NCI-H146 treated with DMSO at 0.1 percent for 48 hours (cell line): ENCODE data around the gene ALK.

ENCODE experiments used
- DNase-seq: peaks from one replicate; lab custom pipeline; 2025; ENCODE audit not compliant: unreplicated experiment; lab: John Stamatoyannopoulos, UW

ALK gene

GRCh38 chr2:29662861-29663260, 258.5 kb downstream of the ALK start:
- DNase-seq, result no peak

GRCh38 chr2:29660201-29660600, 261.2 kb downstream of the ALK start:
- no peak for DNase-seq

GRCh38 chr2:29659178-29659577, 262.2 kb downstream of the ALK start:
- no peak for DNase-seq

GRCh38 chr2:29657674-29658073, 263.7 kb downstream of the ALK start:
- no peak for DNase-seq

- DNase-seq, result no peak
These were observed 265.8 kb downstream of the ALK start for GRCh38 chr2:29655391-29656086.

GRCh38 chr2:29650631-29651097, 270.7 kb downstream of the ALK start:
- DNase-seq, result no peak

- DNase-seq, result no peak
These were observed 276.4 kb downstream of the ALK start for GRCh38 chr2:29644949-29645348.

- no peak for DNase-seq
These were observed 278.2 kb downstream of the ALK start for GRCh38 chr2:29643196-29643595.

- DNase-seq, result no peak
These were observed 281.0 kb downstream of the ALK start for GRCh38 chr2:29640360-29640759.

GRCh38 chr2:29638641-29639040, 282.7 kb downstream of the ALK start:
- no peak for DNase-seq

GRCh38 chr2:29634916-29635315, 286.5 kb downstream of the ALK start:
- DNase-seq, result no peak

GRCh38 chr2:29632018-29632417, 289.4 kb downstream of the ALK start:
- no peak for DNase-seq

GRCh38 chr2:29629495-29629894, 291.9 kb downstream of the ALK start:
- no peak for DNase-seq

- DNase-seq, result no peak
These were observed 292.5 kb downstream of the ALK start for GRCh38 chr2:29628862-29629261.

GRCh38 chr2:29628108-29628745, 293.2 kb downstream of the ALK start:
- DNase-seq, result no peak

GRCh38 chr2:29627279-29627711, 294.1 kb downstream of the ALK start:
- DNase-seq, result no peak

- no peak for DNase-seq
These were observed 300.5 kb downstream of the ALK start for GRCh38 chr2:29620890-29621289.

- no peak for DNase-seq
These were observed 301.7 kb downstream of the ALK start for GRCh38 chr2:29619689-29620088.

- DNase-seq, result no peak
These were observed 303.4 kb downstream of the ALK start for GRCh38 chr2:29618024-29618423.

GRCh38 chr2:29617351-29617750, 304.0 kb downstream of the ALK start:
- DNase-seq, result no peak

- no peak for DNase-seq
These were observed 304.8 kb downstream of the ALK start for GRCh38 chr2:29616569-29616968.

GRCh38 chr2:29615841-29616240, 305.5 kb downstream of the ALK start:
- no peak for DNase-seq

- no peak for DNase-seq
These were observed 306.2 kb downstream of the ALK start for GRCh38 chr2:29615183-29615582.
